GM12891 (cell line): ENCODE results near the gene ABHD8.
A peak's percentile ranks its signal among the peaks of the same experiment; 100 is the strongest.

ENCODE experiments used
- DNase-seq: peaks from one replicate; pipeline ENCODE4 v3.0.0; 2011; ENCODE audit warnings: low spot score; ENCODE audit not compliant: insufficient read length
- FAIRE-seq: peaks from 2 replicates; lab custom pipeline; 2011; peaks lifted over from hg19 to GRCh38; lab: Jason Lieb, UNC
- PAX5 ChIP-seq: IDR thresholded peaks from 2 replicates; pipeline ENCODE4 v1.6.1; 2011; ENCODE audit warnings: low read length, moderate library complexity, mild to moderate bottlenecking; ENCODE audit not compliant: insufficient read depth, severe bottlenecking
- POLR2A ChIP-seq: IDR thresholded peaks from 2 replicates; pipeline ENCODE4 v1.6.1; 2011; ENCODE audit warnings: low read depth, low read length, control low read depth
- POLR2AphosphoS5 ChIP-seq: IDR thresholded peaks from 2 replicates; pipeline ENCODE4 v1.6.1; 2011; ENCODE audit warnings: low read depth, low read length, control low read depth
- POU2F2 ChIP-seq: IDR thresholded peaks from 2 replicates; pipeline ENCODE4 v1.6.1; 2011; ENCODE audit warnings: low read depth, mild to moderate bottlenecking, control low read depth, low read length, moderate library complexity
- SPI1 ChIP-seq: IDR thresholded peaks from 2 replicates; pipeline ENCODE4 v1.6.1; 2011; ENCODE audit warnings: low read depth, low read length, control low read depth
- TAF1 ChIP-seq: IDR thresholded peaks from 2 replicates; pipeline ENCODE4 v1.6.1; 2011; ENCODE audit warnings: low read depth, low read length, control low read depth

The ABHD8 gene

DNA sequence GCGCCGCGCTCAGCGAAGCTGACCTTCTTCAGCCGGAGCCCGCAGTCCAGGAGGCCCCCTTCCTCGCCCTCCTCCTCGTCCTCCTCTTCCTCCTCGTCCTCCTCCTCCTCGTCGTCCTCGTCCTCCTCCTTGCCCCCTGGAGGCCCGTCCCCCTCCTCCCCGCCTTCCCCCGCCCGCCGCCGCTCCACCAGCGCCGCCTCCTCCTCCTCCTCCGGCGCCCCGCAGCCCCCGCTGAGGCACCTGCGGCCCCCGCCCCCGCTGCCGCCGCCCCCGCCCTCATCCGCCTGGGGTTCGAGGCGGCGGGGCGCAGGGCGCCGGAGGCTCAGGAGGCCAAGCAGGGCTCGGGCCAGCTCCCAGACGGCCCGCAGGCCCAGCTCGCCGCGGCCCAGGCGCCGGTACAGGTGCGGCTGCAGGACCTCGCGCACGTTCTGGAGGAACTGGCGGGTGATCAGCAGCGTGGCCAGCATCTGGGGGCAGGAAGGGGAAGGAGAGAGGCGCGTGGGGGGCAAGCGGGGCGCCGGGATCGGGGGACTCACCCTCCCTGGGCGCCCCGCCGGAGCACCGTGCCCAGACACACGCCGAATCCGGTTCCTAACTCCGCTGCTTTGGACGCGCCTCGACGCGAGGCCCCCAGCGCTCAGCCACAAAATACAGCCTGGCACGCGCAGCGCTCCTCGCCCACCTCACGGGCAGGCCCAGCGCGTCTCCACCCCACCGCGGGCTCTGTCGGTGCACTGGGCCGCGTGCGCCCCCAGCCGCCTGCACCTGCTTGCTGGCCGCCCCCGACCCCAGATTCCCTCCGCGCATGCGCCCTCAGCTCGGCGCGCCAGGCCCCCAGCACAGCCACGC lies 25.5 kb upstream of the ABHD8 start:
- DNase-seq: no peak
- no peak for TF ChIP-seq POU2F2
- no peak for TF ChIP-seq TAF1
- TF ChIP-seq POLR2AphosphoS5: no peak
- no peak for TF ChIP-seq SPI1
- TF ChIP-seq PAX5: no peak
- no peak for TF ChIP-seq POLR2A
- no peak for FAIRE-seq

DNA sequence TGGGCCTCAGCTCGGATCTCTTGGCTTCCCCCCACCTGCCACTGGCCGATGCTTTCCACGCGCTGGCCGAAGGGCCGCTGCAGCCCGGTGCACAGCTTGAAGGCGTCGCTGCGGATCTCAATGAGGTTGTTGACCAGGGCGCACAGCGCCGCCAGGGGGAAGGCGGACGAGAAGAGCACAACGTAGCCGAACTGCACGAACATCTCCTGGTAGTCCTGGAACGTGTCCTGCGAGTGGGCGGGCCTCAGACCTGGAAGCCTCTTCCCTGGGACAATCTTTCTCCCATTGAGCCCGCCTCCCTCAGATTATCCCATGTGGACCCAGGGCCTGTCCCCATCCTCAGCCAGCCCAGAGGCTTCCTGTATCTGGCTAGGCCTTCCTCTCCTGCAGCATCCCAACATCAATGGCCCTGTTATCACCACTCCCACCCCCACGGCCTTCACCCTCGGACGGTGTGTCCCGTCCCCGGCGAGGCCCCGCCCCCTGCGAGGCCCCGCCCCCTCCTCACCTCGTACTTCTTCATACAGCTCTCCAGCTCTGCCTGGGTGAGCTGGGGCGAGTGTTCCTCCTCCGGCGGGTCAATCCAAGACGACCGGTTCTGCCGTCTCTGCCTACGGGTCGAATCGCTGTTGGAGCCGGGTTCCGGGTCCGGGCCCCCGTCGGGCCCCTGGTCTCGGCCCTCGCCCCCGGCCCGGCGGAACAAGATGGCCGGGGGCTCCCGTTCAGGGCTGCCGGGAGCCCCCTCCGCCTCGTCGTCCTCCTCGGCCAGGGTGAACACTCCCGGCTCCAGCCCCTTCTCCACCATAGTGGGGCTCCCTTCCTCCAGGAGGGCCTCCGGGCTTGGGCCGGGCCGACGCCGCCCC lies 24.7 kb upstream of the ABHD8 start:
- FAIRE-seq: no peak
- DNase-seq: peak; percentile 85
- TF ChIP-seq POU2F2 (no peak), POLR2A (no peak), PAX5 (no peak)

GRCh38 chr19:17327068-17327653 lies 23.9 kb upstream of the ABHD8 start:
- DNase-seq: no peak
- FAIRE-seq: no peak
- TF ChIP-seq SPI1 (no peak), POU2F2 (no peak), POLR2AphosphoS5 (no peak), POLR2A (no peak), PAX5 (no peak), TAF1 (no peak)

DNA sequence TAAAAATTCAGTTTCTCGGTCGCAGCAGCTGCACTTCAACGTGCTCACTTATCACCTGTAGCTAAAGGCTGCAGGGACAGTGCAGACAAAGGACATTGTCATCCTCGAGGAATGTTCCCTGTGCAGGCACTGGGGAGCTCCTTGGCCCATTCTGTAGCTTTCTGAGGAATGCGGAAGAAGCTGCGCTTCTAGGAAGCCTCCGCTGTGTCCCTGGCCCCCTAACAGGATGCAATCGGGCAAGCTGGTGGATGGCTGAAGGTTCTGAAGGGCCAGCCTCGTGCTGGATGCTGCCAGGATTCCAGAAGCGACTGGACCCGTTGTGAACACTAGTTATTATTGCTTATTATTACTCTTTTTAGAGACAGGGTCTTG lies 23.4 kb upstream of the ABHD8 start:
- no peak for DNase-seq
- TF ChIP-seq TAF1 (no peak), POU2F2 (no peak), POLR2AphosphoS5 (no peak), PAX5 (no peak), SPI1 (no peak), POLR2A (no peak)
- no peak for FAIRE-seq

GRCh38 chr19:17325881-17326594 lies 22.8 kb upstream of the ABHD8 start:
- DNase-seq (no peak), FAIRE-seq (no peak)
- TF ChIP-seq PAX5: no peak
- TF ChIP-seq SPI1: no peak
- no peak for TF ChIP-seq TAF1
- TF ChIP-seq POU2F2: no peak
- TF ChIP-seq POLR2A: no peak

DNA sequence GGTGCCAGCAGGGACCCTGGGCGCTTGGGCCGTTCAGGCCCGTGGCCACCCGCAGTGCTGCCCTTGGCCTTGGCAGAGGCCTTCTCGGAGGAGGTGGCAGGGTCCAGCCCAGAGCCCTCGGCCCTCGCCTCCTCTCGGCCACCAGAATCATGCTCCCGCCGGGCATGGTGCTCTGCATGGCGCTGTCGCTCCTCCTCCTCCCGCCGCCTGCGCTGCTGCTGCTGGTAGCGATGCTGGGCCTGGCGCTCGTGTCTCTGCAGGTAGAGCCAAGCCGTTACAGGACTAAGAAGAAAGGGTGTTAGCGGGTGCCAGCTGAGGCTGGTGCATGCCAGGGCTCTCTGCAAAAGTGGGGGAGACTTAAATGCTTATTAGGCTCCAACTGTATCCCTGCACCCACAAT lies 21.9 kb upstream of the ABHD8 start:
- FAIRE-seq (no peak), DNase-seq (no peak)
- TF ChIP-seq POLR2AphosphoS5: no peak
- no peak for TF ChIP-seq PAX5
- no peak for TF ChIP-seq SPI1
- no peak for TF ChIP-seq POLR2A
- no peak for TF ChIP-seq POU2F2
- no peak for TF ChIP-seq TAF1

GRCh38 chr19:17324357-17325114 lies 21.3 kb upstream of the ABHD8 start:
- no peak for FAIRE-seq
- TF ChIP-seq POU2F2 (no peak), PAX5 (no peak), TAF1 (no peak), POLR2AphosphoS5 (no peak), POLR2A (no peak), SPI1 (no peak)
- no peak for DNase-seq

- DNase-seq: no peak
- FAIRE-seq: no peak
- TF ChIP-seq SPI1: peak; percentile 50
- no peak for TF ChIP-seq POLR2AphosphoS5
- no peak for TF ChIP-seq POU2F2
Measured at GRCh38 chr19:17323964-17324332, 20.7 kb upstream of the ABHD8 start.
